NCI-H446 (cell line): ENCODE results near the gene GAPVD1.
A peak's percentile ranks its signal among the peaks of the same experiment; 100 is the strongest.
"Not testable (repeated sequence)": the region's sequence is repeated elsewhere in the genome, so short reads cannot be mapped to it uniquely, and the experiment has no call there.

Source experiments
- DNase-seq, 2 experiments: peaks; one replicate each; lab custom pipeline; 2025; lab: John Stamatoyannopoulos, UW

Gene GAPVD1, protein sequence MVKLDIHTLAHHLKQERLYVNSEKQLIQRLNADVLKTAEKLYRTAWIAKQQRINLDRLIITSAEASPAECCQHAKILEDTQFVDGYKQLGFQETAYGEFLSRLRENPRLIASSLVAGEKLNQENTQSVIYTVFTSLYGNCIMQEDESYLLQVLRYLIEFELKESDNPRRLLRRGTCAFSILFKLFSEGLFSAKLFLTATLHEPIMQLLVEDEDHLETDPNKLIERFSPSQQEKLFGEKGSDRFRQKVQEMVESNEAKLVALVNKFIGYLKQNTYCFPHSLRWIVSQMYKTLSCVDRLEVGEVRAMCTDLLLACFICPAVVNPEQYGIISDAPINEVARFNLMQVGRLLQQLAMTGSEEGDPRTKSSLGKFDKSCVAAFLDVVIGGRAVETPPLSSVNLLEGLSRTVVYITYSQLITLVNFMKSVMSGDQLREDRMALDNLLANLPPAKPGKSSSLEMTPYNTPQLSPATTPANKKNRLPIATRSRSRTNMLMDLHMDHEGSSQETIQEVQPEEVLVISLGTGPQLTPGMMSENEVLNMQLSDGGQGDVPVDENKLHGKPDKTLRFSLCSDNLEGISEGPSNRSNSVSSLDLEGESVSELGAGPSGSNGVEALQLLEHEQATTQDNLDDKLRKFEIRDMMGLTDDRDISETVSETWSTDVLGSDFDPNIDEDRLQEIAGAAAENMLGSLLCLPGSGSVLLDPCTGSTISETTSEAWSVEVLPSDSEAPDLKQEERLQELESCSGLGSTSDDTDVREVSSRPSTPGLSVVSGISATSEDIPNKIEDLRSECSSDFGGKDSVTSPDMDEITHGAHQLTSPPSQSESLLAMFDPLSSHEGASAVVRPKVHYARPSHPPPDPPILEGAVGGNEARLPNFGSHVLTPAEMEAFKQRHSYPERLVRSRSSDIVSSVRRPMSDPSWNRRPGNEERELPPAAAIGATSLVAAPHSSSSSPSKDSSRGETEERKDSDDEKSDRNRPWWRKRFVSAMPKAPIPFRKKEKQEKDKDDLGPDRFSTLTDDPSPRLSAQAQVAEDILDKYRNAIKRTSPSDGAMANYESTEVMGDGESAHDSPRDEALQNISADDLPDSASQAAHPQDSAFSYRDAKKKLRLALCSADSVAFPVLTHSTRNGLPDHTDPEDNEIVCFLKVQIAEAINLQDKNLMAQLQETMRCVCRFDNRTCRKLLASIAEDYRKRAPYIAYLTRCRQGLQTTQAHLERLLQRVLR (N-terminal part only)

DNA sequence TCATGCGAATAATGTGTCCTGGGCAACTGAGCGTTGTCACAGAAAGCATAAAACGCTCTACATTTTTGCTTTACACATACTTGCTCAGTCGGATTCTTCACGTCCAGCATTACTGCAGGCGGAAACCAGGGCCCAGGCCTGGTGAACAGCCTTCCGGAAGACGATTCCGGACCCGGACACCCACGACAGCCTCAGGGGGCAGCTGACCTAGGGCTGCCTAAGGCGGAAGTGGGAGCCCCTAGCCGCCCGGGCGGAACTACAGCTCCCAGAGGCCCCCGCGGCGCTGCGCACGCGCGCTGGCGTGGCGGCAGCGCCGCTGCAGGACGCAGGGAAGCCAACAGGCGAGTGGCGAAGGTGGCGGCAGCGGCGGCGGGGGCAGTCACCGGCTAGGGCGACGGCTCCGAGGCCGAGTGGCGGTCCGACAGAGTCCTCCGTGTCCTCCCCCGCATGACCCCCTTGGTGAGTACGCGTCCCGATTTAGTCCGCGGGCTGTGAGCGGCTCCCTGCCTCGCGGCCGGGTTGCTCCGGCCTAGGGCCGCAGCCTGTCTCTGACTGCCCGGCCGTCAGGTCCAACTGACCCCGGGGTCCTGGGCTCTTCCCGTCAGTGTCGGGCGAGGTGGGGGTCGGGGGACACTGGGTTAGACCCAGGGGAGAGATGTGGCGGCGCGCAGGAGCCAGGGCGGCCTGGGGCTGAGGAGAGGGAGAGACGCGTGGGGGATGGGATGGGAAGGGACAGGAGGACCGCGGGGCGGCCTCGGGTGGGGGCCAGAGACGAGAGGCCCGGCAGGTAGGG, at the start of gene GAPVD1:
Gene GAPVD1 (plus strand): TSS at position 326 of the 793 bp plus-strand sequence. CDS start 37,096 bp downstream, outside the sequence.
- DNase-seq, result peak; percentile 41 to 88

DNA sequence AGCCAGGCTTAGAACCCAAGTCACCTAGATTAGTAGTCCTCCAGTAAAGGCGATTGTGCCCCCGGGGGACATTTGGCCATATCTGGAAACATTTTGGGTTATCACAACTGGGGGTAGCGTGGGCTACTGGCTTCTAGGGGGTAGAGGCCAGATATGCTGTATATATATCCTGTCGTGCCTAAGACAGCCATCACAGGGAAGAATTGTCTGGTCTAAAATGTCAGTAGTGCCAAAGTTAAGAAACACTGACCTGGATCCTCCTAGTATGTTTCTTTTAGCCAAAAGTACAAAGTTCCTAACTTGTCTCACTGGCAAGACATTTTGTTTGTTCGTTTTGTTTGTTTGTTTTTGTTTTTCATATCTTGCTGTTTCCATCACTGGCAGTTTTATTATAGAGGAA, 47.4 kb upstream of the GAPVD1 start:
- DNase-seq, result no peak

DNA sequence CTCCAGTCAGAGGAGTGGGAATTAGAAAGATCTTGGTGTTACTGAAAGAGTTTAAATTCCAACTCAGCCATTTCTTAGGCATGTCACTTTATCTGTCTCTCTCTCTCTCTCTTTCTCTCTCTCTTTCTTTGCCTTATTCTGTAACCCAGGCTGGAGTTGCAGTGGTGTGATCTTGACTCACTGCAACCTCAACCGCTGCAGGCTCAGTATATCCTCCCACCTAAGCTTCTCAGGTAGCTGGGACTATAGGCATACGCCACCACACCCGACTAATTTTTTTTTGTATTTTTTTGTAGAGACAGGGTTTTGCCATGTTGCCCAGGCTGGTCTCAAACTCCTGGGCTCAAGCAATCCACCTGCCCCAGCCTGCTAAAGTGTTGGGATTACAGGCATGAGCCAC, 43.0 kb upstream of the GAPVD1 start:
- no peak for DNase-seq

DNA sequence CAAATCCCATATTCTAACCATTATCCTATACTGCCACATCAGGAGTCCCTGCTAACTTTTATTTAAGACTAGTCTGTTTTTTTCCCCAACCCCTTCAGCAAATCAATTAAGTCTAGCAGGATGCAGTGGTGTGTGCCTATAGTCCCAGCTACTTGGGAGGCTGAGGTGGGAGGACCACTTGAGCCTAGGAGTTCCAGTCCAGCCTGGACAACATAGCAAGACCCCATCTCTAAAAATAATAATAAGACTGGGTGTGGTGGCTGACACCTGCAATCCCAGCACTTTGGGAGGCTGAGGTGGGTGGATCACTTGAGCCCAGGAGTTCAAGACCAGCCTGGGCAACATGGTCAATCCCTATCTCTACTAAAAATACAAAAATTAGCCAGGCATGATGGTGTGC, 36.8 kb upstream of the GAPVD1 start:
- not testable (repeated sequence) for DNase-seq

DNA sequence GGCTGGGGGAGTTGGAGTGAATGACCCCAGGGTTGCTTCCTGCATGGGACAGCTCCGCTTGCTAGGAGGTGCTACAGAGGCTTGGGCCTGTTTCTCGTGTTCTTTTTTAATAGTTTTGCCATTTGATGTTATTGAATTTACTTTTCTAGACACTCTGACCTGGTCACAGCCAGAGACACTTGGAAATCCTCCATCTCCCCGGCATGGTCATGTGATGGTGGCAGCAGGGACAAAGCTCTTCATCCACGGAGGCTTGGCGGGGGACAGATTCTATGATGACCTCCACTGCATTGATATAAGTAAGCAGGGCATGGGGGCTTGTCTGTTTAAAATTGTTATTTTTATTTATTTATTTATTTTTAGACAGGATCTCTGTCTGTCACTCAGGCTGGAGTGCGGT, 33.9 kb upstream of the GAPVD1 start:
- no peak for DNase-seq

DNA sequence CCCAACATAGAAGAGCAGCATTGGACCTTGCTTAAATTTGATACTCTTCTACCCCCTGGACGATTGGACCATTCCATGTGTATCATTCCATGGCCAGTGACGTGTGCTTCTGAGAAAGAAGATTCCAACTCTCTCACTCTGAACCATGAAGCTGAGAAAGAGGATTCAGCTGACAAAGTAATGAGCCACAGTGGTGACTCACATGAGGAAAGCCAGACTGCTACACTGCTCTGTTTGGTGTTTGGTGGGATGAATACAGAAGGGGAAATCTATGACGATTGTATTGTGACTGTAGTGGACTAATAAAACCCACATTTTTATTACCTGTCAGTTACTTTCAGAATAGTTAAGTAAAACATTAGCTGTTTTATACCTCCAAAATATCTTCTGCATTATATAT, 27.9 kb upstream of the GAPVD1 start:
- DNase-seq, result no peak

DNA sequence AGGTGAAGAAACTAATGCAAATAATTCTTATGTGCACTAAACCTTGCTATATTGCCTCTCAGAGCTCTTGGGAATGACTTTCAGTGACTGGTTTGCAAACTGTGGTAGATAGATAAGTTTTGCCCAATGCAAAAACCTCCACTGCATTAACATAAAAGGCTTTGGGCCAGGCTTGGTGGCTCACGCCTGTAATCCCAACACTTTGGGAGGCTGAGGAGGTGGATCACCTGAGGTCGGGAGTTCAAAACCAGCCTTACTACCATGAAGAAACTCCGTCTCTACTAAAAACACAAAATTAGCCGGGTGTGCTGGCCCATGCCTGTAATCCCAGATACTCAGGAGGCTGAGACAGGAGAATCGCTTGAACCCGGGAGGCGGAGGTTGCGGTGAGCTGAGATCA, 27.5 kb upstream of the GAPVD1 start:
- DNase-seq, result not testable (repeated sequence)

DNA sequence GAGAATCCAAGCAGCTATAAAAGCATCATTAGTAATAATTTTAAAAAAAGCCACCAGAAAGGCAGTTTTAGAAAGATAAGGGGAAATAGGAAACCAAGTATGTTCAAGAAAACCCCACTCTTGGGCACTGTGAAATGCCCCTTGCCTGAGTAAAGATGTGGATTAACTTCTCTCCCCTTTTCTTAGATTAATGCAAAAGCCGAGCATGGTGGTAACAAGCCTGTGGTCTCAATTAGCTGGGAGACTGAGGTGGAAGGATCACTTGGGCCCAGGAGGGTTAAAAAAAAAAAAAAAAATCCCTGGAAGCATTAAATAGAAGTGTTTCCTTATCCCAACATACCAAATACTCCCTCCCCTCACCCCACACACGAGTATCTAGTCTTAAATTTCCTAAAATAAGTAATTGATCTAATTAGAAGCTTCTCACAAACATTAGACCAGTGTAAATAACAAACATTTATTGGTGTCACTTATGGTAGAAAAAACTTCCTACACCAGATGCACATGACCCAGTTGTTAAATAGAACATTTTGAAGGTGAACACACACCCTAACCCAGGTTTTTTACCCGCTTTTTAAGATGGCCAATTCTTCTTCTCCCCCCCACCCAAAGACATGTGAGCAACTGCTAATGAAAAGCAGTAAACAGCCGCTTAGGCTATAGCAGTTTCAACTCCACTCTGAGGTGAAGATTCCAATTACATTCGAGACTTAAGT, 25.7 kb upstream of the GAPVD1 start:
- no peak for DNase-seq

DNA sequence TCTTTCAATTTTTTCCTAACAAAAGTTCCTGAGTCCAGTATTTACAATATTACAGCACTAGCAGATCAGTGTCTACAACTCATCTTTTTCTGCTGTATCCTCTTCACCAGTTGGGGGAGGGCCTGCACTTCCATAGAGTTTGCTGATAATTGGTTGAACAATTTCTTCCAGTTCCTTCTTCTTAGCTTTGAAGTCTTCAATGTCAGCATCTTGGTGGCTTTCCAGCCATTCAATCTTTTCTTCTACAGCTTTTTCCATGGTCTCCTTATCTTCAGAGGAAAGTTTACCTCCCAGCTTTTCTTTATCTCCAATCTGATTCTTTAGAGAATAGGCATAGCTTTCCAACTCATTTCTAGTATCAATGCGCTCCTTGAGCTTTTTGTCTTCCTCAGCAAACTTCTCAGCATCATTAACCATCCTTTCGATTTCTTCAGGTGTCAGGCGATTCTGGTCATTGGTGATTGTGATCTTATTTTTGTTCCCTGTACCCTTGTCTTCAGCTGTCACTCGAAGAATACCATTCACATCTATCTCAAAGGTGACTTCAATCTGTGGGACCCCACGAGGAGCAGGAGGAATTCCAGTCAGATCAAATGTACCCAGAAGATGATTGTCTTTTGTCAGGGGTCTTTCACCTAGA, 25.0 kb upstream of the GAPVD1 start:
- DNase-seq, result not testable (repeated sequence)

DNA sequence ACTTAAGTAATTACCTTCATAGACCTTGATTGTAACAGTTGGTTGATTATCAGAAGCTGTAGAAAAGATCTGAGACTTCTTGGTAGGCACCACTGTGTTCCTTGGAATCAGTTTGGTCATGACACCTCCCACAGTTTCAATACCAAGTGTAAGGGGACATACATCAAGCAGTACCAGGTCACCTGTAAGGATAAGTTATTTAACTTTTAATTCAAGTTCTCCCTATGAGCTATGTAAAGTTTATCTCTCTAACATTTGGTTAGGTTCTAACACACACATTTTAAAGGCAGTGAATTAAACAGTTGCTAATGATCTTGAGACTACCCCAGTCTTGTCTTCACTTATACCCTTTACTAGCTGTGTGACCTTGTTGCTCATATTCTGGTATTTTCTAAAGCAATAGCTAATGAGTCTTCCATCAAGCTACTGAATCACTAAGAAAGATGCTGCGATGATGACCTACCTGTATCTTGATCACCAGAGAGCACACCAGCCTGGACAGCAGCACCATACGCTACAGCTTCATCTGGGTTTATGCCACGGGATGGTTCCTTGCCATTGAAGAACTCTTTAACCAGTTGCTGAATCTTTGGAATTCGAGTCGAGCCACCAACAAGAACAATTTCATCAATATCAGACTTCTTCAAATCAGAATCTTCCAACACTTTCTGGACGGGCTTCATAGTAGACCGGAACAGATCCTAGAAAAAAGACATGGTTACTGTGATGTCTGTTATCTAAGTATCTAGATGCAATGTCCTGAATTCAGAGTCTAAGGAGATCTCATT, 23.3 kb upstream of the GAPVD1 start:
- no peak for DNase-seq

DNA sequence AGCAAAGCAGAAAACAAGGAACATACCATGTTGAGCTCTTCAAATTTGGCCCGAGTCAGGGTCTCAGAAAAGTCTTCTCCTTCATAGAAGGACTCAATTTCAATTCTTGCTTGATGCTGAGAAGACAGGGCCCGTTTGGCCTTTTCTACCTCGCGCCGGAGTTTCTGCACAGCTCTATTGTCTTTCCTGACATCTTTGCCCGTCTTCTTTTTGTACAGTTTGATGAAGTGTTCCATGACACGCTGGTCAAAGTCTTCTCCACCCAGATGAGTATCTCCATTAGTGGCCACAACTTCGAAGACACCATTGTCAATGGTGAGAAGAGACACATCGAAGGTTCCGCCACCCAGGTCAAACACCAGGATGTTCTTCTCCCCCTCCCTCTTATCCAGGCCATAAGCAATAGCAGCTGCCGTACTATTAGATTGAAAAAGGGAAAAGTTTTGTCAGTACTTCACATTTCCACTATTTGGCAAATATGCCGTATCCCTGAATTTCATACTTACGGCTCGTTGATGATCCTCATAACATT, 22.6 kb upstream of the GAPVD1 start:
- DNase-seq, result no peak

DNA sequence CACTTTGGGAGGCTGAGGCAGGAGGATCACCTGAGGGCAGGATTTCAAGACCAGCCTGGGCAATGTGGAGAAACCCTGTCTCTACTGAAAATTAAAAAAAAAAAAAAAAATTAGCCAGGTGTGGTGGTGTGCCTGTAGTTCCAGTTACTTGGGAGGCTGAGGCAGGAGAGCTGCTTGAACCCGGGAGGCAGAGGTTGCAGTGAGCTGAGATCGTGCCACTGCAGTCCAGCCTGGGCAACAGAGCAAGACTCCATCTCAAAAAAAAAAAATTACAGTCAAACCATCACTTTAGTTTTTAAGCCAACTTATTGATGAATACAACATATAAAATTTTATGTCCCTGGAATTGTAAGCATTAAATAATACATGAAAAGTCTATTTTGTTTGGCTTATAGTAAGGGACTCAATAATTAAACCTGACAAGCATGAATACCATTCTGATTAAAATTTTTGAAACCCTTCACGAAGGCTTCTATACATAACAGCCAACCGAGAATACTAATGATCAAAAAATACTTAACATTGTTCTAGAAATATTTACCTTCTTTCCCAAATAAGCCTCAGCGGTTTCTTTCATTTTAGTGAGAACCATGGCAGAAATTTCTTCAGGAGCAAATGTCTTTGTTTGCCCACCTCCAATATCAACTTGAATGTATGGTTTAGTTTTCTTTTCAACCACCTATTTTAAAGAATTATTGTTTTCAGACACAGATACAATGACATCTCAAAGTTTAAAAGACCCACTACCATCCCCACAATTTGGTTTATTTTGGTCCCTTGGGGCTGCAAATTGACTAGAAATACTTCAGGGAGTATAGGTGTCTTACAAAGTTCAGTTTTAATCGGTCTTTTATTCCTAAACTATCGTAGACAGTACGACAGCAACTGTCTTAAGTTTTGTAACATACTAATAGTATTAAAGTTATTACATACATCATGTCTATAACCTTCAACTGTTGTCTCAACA, 21.7 kb upstream of the GAPVD1 start:
- no peak for DNase-seq

DNA sequence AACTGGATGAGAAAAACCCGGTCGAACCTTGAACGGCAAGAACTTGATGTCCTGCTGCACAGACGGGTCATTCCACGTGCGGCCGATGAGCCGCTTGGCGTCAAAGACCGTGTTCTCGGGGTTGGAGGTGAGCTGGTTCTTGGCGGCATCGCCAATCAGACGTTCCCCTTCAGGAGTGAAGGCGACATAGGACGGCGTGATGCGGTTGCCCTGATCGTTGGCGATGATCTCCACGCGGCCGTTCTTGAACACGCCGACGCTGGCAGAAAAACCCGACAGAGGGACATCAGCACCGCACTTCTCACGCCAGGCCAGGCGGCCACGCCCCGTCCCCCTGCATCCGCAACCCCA, 21.0 kb upstream of the GAPVD1 start:
- DNase-seq, result no peak

DNA sequence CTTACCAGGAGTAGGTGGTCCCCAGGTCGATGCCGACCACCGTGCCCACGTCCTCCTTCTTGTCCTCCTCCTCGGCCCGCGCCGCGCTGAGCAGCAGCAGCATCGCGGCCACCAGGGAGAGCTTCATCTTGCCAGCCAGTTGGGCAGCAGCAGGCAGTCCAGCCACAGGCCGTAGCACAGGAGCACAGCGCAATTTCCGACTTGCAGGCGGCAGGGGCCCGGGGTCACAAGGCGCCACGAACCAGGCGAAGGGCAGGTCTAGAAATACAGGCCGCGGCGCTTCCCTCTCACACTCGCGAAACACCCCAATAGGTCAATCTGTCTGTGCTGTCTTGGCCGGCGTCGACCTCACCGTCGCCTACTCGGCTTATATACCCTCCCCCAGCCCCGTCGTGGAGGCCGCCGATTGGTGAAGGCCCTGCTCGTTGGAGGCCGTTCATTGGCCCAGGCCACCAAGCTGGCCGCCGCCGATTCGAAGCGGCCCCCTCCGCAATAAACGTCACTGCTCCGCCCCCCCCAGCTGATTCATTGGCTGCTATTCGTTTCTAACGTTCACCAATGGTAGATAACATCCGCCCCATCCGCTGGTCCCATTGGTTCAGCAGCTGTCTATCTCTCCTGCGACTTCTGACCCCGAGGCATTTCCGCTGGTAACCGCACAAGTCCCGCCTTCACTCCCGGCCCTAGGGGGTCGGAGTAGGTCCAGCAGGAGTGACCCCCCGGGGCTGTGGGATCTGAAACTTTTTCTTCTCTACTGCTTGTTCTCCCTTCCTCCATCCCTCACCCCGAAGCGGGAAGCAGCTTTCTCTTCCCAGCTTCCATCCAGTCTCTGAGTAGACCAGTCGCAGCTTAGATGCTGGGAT, 20.4 kb upstream of the GAPVD1 start, which contains the start of gene HSPA5:
Gene HSPA5 (minus strand): TSS at position 344 of the 863 bp plus-strand sequence. CDS start 217 bp downstream, at position 127.
- peak; percentile 94 to 97 for DNase-seq

DNA sequence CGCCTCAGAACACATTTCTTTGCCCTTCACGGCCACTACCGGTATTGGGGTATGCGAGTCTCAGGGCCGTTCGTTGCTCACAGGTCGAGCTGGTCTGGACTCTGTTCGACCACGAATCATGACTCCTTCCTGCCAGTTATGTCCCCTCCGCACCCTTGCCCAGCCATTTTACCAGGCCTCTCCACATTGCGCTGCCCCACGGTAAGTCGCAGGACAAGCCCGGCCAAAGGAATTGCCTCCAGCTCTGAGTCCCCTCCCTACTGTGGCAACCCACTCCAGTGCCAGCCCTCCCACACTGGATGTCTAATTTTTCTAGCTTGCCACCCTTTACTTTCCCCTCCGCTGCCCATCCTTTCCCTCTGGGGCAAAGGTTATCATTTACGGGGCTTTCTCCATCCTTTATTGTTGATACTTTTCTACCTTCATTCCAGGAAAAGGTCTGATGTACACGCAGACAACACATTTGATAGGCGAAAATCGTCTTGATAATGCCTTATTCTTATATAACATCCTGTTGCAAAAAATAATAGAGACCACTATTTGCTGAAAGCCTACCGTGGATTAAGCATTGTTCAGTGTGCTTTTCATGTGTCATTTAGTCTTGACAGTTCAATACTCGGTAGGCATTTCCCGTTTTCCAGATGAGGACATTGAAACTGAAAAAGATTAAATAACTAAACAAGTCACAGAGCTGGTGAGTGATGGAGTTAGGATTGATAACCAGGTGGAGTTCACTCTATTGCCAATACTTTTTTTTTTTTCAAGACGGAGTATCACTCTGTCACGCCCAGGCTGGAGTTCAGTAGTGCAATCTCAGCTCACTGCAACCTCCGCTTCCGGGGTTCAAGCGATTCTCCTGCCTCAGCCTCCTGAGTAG, 19.5 kb upstream of the GAPVD1 start:
- peak in 1 of 2 experiments; percentile 41 for DNase-seq

DNA sequence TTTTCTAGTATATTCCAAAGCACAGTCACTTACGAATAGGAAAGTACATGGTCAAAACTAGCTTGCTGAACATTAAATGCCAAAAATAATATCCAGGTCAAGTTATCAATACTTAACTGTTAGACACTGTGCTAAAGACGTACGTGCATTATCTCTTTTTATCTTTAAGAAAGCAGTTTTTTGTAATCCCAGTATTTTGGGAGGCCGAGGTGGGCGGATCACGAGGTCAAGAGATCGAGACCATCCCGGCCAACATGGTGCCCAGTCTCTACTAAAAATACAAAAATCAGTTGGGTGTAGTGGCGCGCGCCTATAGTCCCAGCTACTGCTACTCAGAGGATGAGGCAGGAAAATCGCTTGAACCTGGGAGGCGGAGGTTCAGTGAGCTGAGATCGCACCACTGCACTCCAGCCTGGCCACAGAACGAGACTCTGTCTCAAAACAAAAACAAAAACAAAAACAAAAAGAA, 17.8 kb upstream of the GAPVD1 start:
- DNase-seq, result no peak
